Measurements from ENCODE around the gene NDUFC1.
"Not testable (repeated sequence)": the region's sequence is repeated elsewhere in the genome, so short reads cannot be mapped to it uniquely, and the experiment has no call there.

The NDUFC1 gene

DNA sequence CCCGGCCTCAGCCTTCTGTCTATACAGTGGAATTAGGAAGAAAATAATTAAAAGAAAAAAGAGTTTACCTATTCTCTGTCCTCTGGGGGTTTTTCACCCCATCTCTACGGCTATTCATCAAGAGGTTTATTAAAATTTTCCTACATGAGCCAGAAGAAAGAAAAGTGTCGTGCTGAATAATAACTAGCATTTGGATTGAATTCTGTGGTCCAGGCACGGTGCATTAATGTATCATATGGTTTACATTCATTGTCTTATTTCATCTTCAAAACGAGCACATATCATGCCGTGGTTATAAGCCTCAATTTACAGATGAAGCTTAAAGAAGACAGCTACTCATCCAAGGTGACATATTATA is 6.4 kb downstream of the NDUFC1 start:
- DNase-seq, result no peak

DNA sequence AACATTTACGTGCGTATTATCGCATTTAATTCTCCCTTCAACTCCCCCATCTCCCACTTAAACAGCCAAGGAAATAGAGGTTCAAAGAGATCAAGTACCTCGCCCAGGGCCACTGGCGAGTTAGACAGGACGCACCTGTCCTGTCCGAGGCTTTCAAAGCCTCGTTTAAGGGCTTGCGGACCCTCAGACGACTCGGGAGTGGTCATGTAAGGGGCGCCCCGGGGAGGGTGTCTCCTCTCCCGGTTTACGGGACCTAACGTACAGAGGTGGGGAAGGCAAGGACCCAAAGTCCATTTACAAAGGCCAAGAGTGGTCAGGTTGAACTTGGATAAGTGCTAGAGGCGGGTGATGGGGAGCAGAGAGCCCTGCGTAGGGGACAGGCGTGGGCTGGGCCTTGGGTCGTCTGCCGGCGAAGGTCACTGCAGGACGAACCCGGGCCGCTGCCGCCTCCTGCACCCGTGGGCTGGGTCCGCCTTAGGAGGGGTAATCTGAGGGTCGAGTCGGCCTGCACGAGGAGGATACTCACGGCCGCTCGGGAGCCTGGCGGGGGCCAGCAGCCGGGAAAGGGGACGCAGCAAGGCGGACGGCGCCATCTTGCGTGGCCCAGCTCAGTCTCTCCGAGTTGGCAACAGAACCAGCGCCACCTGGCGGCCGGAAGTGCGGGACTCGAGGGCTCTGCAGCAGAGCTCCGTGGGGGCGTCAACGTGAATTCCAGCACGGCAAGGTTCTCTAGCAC is 6.9 kb downstream of the NDUFC1 start:
- peak; percentile 94 for DNase-seq

DNA sequence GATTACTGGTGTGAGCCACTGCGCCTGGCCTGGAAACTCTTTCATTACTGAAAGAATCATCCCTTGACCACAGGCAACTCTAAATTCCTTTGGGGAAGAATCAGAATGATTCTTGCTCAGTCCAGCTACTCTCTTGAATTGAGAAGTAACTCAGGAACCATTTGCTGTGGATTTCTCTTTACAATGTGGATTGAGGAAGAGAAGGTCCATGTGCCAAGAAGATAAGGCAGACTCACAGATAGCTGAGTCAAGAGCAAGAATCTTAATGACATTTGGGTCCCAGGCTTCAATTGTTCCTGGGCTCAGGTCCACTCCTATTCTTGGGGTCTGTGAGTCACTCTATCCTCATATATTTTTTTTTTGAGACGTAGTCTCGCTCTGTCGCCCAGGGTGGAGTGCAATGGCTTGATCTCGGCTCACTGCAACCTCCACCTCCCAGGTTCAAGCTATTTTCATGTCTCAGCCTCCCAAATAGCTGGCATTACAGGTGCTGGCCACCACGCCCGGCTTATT is 16.0 kb downstream of the NDUFC1 start:
- no peak for DNase-seq

DNA sequence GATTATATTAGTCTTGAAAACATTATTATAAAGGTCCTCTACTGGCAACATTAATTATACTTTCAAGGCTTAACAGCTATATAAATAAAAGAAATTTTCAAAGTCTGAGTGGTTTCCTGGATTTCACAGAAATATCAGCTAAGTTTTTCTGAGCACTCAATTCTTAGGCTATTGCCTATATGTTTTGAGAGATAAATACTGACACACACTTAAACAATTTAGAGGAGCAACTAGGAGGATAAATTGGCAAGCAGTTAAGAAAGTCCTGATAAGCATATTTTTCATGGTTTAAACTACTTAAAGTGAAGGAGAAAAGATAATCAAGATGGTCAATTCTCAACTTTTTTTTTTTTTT is 19.6 kb downstream of the NDUFC1 start:
- no peak for DNase-seq

DNA sequence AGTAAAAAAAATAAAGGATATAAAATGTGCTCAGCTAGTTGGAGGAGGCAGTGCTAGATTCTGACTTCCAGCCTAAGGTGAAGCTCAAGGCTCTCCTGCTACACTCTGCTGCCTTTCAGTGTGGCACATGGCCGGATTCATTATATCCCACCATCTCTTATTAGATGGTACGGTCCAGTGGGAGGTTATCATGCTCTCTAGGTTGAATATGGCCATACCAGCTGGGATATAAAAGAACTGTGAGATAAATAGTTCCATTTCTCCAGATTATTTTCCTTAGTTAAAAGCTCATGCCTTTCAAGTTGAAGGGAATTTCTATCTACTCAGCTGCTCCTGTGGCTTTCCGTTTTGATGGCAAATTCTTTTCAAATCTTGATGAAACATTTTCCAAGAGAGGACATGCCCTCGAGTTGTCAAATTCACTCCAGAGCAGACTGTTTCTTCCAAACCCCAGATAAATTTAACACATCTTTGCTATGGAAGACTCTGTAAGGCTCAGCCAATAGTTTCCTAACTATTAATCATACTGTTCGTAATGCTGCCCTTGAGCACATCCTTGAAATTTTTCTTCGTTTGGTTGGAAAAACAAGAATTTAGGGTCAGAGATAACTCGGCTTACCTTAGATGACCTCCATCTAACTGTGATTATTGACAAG is 20.1 kb downstream of the NDUFC1 start:
- DNase-seq, result no peak

DNA sequence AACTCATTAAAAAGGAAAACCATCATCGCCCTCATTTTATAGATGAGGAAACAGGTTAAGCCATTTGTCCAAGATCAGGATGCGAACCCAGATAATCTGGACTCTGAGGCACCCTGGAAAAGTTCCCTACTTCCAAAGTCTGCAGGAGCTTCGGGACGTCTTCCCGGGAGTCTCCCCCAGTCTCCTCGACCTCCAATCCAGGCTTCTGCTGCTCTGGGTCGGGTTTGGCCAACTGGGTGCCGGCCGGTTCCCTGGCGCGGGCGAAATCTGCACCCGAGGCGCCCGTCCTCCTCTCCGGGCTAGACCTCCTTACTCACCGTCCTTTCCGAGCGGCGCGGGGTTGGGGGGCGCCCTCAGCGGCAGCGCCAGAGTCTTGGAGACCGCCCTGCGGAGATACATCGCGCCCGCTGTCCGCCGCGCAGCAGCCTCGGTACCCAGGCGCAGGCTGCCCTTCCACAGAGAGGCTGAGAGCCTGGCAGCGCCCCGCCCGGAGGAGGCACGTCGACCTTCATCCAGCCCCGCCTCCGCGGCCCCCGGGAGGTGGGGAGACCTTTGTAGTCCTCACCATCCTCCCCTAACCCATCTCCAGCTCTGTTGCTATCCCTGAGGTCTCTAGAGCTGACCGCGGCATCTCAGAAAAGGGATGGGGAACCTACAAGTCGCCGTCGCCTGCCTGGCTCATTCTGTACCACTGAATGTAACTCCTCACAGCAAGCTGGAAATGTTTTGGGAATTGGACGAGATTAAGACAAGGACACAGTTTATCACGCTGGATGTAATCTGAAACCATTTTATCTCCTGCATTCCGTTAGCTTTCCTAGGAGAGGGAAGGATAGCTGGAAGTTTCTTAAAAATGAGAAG is 22.3 kb downstream of the NDUFC1 start, which contains the start of gene MGARP:
MGARP (minus strand) TSS at position 466 of the 861 bp plus-strand sequence; CDS start at position 399, 67 bp downstream.
- DNase-seq, result peak; percentile 41

DNA sequence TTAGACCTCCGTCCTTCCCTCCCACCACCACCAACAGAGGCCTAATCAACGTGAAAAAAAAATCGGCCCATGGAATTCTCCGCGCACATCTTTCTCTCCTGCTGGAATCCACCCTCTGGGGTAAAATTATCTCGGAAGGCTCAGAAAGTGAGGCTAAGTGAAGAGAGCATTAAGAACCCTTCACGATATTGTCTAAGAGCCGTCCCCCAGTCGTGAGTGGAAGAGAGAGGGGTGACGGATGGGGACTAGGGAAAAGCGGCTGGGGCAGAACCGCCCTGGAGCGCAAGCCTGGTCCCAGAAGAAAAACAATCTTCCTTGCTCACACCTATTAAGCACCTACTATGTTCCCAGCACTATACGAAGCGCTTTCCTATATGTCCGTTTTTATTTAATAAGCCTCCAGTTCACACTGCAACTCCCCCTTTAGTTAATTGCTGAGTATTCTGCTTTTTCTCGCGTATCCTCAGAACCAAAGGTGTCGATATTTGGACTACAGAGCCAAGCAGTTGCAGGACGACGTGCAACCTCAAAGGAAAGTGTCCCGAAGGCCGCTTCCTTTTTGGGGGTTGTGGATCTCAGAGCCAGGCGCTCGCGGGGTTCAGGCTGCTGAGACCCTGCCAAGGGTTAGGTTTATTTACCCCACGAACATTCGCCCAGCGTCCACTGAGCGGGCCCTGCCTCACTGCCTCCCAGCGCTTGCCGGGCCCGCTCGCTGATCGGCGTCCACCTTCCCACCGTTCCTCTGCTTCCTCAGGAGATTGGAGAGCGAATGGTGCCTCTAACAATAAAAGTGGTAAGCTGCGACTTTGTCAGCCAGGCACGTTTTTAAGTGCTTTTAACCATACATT is 23.1 kb downstream of the NDUFC1 start:
- DNase-seq, result no peak

DNA sequence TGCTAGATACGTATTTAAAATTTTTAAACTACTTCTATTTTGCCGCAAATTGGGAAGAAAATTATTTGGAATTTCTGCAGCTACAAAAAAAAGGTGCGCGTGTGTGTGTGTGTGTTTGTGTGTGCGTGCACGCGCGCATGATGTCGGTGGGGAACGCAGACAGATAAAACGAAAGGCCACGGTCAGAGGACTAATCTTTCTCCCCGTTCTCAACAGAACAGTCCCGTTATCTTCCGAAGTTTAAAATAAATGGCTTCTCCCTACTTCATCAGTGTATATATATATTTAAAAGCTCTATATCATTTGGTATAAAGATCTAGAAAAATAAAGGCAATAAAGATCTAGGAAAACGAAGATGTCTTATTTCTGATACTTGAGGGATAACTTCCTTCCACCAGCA is 23.8 kb downstream of the NDUFC1 start:
- no peak for DNase-seq

DNA sequence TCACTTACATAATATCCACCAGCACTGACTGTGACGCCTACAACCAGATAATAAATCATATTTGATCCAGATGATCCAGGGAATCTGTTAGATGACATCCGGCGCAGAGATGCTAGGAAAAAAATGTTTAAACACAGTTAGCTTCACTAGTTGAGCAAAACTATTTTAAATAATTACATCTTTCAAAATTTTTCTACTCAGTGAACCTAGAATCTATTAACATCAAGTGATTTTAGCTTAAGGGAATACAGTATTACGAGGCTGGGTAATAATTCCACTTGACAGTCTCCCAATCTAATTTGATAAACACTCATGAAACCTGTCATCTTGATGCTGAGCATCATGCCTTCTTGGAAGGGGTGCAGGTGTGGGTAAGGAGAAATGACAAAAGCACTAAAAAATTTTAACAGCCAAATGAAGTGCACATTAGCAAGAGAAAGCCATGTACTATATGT is 27.0 kb downstream of the NDUFC1 start:
- no peak for DNase-seq

DNA sequence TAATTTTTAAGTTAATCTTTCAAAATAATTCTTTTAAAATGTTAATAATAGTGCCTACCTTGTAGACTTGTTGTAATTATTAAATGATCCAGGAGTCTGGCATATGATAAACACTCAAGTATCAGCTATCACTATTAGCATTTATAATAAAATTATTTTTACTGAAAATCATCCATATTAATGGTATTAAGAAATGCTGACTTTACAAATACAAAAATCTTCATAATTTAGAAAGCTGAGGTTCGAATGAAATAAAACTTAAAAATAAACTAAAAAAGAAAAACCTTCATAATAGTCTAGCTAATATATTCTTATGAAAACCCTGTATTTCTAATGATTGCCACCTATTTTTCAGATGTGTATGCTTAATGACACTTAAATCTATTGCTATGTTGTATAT is 27.5 kb downstream of the NDUFC1 start:
- no peak for DNase-seq

DNA sequence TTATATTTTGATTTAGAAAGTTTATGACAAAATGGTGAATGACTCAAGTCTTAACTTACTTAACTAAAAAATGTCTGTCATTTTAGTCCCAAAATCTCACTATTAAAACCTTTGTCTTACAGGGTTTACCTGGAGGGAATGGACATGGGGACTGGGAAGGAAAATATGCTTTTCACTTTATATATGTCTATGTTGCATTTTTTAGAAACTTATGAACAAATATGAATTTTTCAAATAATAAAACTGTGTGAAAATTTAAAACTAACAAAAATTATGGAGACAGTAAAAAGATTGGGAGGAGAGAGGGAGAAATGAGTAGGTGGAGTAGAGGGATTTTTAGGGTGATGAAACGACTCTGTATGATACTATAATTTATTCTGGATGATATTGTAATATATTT is 28.4 kb downstream of the NDUFC1 start:
- DNase-seq, result no peak

DNA sequence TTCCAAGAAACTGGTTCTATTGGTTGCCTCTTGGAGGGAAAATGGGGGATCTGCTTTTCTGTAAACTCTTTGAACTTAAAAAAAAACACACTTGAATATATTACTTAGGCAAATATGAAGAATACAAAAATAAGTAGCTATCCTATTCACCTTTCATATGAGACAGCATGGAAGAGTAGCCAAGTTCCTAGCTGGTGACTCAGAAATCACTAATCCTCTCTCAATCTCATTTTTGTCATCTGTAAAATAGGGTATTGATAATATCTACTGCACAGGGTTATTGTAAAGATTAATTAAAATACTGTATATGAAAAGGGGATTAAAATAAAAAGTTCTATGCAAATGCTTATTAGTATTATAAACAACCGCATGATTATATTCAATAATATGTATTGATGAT is 35.0 kb downstream of the NDUFC1 start:
- DNase-seq, result no peak

DNA sequence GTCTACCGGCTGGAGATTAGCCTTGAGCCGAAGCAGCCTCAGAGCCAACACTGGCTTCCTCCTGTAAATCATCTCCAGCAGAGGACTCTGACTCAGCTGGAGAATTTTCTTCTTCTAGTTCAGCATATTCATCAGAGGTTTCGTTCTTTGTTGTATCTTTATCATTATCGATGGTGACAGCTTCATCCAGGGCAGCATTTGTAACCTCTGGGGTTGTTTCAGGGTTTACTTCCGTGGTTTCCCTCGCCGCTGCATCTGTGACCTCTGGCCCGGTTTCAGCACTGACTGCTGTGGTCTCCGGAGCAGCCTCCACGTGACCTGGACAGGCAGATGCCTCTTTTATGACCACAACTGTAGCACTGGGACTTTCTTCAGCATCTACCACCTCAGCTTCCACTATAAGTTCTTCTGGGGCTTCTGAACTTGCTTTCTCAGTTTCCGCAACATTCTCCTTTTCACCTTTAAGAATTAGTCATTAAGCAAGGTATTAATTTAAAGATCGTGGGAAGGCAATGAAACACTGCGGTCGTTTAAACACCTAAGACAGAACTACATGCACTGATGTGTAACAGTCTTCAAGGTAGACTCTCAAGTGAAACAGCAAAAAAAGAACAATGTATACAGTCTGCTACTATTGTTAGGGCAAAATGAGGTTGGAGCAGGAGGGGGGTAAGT is 35.6 kb downstream of the NDUFC1 start:
- peak; percentile 60 for DNase-seq

DNA sequence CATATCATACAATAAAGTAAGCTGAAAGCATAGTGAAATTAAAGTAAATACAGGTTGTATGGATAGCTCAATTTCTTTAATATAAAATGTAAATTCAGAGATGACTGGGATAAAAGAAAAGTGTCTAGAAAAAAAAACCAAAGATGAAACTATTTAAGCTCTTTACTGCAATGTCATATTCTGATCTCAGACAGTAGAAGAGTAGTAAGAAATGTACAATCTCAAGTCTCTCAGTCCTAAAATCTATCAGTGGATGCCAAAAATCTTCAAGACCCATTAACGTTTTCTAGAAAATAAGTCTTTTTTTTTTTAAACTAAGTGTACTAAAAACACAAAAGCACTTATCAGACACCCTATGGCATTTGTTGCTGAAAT is 36.1 kb downstream of the NDUFC1 start:
- DNase-seq, result no peak

DNA sequence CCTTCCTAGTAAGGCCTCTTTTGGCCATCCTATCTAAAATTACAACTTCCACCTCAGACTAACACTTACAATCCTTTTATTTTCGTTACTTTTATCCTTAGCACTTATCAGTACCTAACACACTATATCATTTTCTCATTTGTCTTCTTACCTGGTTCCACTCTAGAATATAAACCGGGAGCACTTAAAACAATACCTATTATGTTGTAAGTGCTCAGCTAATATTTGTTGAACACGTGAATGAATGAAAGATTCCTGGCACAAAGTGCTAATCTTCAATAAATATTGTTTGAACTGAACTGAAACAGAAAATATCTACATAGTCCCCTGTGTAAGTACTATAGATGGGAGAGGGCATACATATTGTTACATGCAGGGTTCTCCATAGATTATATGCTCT is 36.6 kb downstream of the NDUFC1 start:
- no peak for DNase-seq

DNA sequence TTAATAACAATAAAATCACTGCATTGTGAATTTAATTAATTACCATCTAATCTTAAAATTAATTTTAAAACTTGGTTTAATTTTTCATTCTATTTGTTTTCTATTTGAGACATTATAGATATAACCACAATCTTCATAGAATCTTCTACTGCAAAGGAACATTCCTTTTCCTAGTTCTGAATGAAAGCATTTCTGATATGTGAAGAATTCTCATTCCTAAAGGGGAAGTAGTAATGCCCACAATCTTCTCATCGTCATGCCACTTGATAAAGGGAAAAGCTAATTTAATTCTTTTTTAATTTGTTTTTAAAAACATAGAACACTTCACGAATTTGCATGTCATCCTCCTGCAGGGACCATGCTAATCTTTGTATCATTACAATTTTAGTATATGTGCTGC is 45.9 kb downstream of the NDUFC1 start:
- no peak for DNase-seq

DNA sequence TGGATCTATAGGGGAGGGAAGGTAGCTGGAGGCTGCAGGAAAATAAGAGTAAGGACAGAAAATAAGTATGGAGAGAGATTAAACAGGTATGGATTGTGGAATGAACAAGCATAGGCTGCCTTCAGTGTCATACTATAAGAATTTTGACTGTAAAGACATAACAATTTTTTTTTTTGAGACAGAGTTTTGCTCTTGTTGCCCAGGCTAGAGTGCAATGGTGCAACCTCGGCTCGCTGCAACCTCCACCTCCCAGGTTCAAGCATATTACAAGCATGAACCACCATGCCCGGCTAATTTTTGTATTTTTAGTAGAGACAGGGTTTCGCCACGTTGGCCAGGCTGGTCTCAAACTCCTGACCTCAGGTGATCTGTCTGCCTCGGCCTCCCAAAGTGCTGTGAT is 46.7 kb downstream of the NDUFC1 start:
- not testable (repeated sequence) for DNase-seq

DNA sequence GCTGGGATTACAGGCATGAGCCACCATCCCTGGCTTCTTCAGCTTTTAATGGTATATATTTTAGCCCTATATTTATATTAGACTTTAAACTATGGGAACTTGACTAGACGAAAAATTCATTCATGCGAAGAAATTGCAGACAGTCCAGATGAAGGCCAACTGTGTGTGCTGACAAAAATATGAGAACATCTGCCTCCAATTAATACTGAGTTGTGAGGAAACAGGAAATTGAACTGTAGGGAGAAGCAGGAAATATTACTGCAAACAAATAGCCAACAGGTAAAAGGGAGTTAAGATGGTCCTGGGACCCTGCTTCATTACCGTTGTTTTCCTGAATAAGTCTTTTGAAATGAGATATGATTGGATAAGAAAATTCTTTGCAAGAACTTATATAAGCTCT is 48.6 kb downstream of the NDUFC1 start:
- no peak for DNase-seq

DNA sequence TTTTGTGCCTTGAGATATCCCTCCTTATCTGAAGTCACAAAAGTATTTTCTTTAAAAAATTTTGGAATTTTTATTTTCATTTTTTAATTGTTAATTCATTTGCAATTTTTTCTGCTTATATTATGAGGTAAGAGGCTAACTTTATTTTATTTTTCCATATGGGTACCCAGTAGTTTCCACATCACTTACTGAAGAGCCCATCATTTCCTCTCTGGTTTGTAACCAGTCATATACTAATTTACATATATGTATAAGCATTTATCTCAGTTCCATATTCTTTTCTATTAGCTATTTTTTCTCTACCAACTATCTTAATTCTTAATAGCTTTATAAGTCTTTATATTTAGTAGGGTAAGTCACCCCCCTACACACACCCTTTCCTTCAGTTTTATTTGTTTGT is 49.2 kb downstream of the NDUFC1 start:
- no peak for DNase-seq

DNA sequence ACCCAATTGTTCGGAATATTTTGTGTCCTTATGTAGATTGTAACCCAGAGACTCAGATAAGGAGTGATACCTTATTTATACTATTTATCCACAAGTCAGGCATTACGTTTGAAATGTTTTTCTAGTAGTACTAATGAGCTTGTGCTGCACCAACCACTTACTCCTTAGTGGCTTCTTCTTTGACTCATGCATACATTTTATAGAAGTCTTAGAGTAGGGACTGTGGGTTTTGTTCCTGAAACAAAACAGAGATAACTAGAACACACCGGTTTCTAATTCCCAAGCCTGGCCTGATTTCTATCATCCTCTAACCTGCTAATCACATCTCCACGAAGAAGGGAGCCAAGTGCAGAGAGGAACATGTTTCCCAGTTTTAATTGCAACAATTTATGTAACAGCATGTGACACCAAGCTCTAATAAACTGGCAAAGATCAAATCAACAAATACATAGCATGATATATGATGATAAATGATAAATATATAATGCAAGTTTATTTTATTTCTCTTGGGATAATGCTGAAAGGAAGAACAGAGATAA is 54.5 kb downstream of the NDUFC1 start:
- DNase-seq, result no peak

DNA sequence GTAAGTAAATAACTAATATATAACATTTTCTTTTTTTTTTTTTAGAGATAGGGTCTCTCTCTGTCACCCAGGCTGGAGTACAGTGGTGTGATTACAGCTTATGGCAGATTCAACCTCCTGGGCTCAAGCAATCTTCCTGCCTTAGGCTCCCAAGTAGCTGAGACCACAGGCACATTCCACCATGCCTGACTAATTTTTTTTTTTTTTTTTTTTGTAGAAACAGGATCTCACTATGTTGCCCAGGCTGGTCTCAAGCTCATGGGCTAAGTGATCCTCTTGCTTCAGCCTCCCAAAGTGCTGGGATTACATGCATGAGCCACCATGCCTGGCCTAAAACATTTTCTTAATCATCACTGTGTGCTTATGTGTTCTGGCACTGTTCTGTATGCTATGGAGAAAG is 55.0 kb downstream of the NDUFC1 start:
- DNase-seq, result no peak

DNA sequence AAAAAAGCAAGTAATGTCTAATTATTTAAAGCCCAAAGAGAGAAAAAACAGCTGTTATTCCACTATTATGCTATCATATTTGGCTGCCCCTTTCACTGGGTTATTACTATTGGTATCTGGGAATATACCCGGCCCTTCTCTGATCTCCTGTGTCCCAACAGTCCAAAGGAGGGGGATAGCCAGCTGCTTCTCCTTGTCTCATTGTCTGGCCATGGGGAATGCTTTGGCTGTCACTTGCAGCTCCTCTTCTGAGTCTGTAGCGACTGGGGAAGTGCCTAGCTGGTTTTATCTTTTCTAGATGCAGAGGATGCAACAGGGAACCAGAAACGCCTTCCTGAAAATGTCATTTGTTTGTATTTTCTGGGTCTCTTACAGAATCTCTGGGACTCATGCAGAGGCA is 56.1 kb downstream of the NDUFC1 start:
- no peak for DNase-seq

All from NCI-H82 (cell line).